GM21367 (cell line): Measurements from ENCODE around the gene HTT.

Experiments
- ATAC-seq: cut with Tn5 transposase; IDR thresholded peaks from one replicate; pipeline ENCODE4 v1.9.1; 2021; ENCODE audit not compliant: unreplicated experiment

Gene HTT

GRCh38 chr4:3232001-3232400, 157.5 kb downstream of the HTT start:
- ATAC-seq = no peak

- ATAC-seq = no peak
These were observed 158.4 kb downstream of the HTT start for GRCh38 chr4:3232871-3233271.

GRCh38 chr4:3233391-3234071, 159.1 kb downstream of the HTT start:
- ATAC-seq = no peak

GRCh38 chr4:3234171-3235029, 159.9 kb downstream of the HTT start:
- no peak for ATAC-seq

- ATAC-seq = no peak
These were observed 160.5 kb downstream of the HTT start for GRCh38 chr4:3235030-3235345.

- ATAC-seq = no peak
These were observed 161.1 kb downstream of the HTT start for GRCh38 chr4:3235581-3235980.

- ATAC-seq = no peak
These were observed 161.9 kb downstream of the HTT start for GRCh38 chr4:3236326-3236878.

GRCh38 chr4:3237266-3237665, 162.8 kb downstream of the HTT start:
- no peak for ATAC-seq

GRCh38 chr4:3237712-3238560, 163.5 kb downstream of the HTT start:
- no peak for ATAC-seq

- no peak for ATAC-seq
These were observed 164.2 kb downstream of the HTT start for GRCh38 chr4:3238721-3239120.

GRCh38 chr4:3239303-3239702, 164.8 kb downstream of the HTT start:
- no peak for ATAC-seq

GRCh38 chr4:3239998-3240920, 165.8 kb downstream of the HTT start:
- ATAC-seq = no peak

GRCh38 chr4:3240936-3241522, 166.5 kb downstream of the HTT start:
- no peak for ATAC-seq

- no peak for ATAC-seq
These were observed 167.5 kb downstream of the HTT start for GRCh38 chr4:3241898-3242524.

GRCh38 chr4:3243136-3243780, 168.8 kb downstream of the HTT start:
- no peak for ATAC-seq

GRCh38 chr4:3244002-3244401, 169.5 kb downstream of the HTT start:
- ATAC-seq = no peak

- no peak for ATAC-seq
These were observed 170.3 kb downstream of the HTT start for GRCh38 chr4:3244747-3245146.

GRCh38 chr4:3245676-3246075, 171.2 kb downstream of the HTT start:
- ATAC-seq = no peak
